Measurements from ENCODE around the gene TXK.

The TXK gene

DNA sequence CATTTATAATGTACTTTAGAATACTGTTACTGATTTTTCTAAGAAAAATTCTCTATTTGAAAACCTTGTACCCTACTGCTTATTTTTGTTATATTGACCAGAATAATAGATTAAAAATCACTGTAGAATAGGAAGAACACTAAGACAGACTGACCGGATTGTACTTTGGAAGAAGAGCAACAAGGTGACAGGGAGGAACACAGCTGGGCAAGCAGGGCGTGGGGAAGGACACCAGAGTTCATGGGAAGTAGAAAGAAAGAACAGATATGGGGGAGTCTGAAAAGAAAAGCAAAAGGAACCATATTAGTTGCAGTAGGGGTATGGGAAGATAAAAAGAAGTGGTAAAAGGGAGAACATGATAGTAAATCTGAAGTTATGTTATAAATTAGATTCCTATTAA lies 38.6 kb downstream of the TXK start:
- Histone ChIP-seq H3K79me2 (ENCODE audit: insufficient read depth, low read depth) (no peaks in the 10 kb centered on the region), H3K27ac (no peak overlapping the region), H3K9ac (no peak overlapping the region), H2AFZ (ENCODE audit: low read depth) (no peak overlapping the region), H3K27me3 (ENCODE audit: insufficient read depth, low read depth) (no peaks in the 10 kb centered on the region), H3K4me2 (no peak overlapping the region), H3K4me3 (IDR thresholded peaks at IDR 0.05; ENCODE audit: insufficient read depth, low read depth, low read length) (no peak overlapping the region), H3K4me1 (ENCODE audit: low read depth, poor library complexity, severe bottlenecking) (no peaks in the 10 kb centered on the region), H3K36me3 (ENCODE audit: insufficient read depth) (no peaks in the 10 kb centered on the region), H4K20me1 (ENCODE audit: insufficient read depth) (no peaks in the 10 kb centered on the region)
- no peak for TF ChIP-seq CTCF (conservative IDR thresholded peaks at IDR 0.05; ENCODE audit: low read depth, low read length)

GRCh38 chr4:48093991-48094416 lies 40.0 kb downstream of the TXK start:
- no peaks in the 10 kb centered on the region for H3K4me1 ChIP-seq (ENCODE audit: low read depth, poor library complexity, severe bottlenecking)
- no peak overlapping the region for H3K27ac ChIP-seq
- no peak overlapping the region for H2AFZ ChIP-seq (ENCODE audit: low read depth)
- no peak overlapping the region for H3K9ac ChIP-seq
- no peaks in the 10 kb centered on the region for H3K27me3 ChIP-seq (ENCODE audit: insufficient read depth, low read depth)
- no peaks in the 10 kb centered on the region for H3K36me3 ChIP-seq (ENCODE audit: insufficient read depth)
- no peak overlapping the region for H3K4me2 ChIP-seq
- H4K20me1 ChIP-seq (ENCODE audit: insufficient read depth) = no peaks in the 10 kb centered on the region
- TF ChIP-seq CTCF (conservative IDR thresholded peaks at IDR 0.05; ENCODE audit: low read depth, low read length) = no peak
- no peaks in the 10 kb centered on the region for H3K79me2 ChIP-seq (ENCODE audit: insufficient read depth, low read depth)
- no peak overlapping the region for H3K4me3 ChIP-seq (IDR thresholded peaks at IDR 0.05; ENCODE audit: insufficient read depth, low read depth, low read length)

DNA sequence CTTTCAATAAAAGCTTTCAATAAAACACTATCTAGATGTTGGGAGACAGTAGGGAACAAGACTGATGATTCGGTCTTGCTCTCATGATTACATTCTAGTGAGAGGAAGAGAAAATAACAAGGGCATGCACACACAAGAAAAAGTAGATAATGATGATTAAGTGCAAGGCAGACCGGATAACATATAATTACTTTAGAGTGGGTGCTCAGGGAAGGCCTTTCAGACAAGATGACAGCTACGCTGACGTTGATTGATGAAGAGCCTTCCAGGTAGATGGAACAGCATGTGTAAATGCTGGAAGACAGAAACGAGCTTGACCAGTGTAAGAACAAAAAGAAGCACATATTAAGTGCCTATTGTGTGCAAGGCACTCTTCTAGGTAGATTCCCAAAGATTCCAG lies 43.4 kb downstream of the TXK start:
- Histone ChIP-seq H3K4me3 (IDR thresholded peaks at IDR 0.05; ENCODE audit: insufficient read depth, low read depth, low read length) (no peak overlapping the region), H3K4me2 (no peak overlapping the region), H3K9ac (no peak overlapping the region), H3K36me3 (ENCODE audit: insufficient read depth) (no peaks in the 10 kb centered on the region), H3K79me2 (ENCODE audit: insufficient read depth, low read depth) (no peaks in the 10 kb centered on the region), H2AFZ (ENCODE audit: low read depth) (no peak overlapping the region), H3K4me1 (ENCODE audit: low read depth, poor library complexity, severe bottlenecking) (no peaks in the 10 kb centered on the region), H4K20me1 (ENCODE audit: insufficient read depth) (no peaks in the 10 kb centered on the region), H3K27ac (no peak overlapping the region), H3K27me3 (ENCODE audit: insufficient read depth, low read depth) (no peaks in the 10 kb centered on the region)
- no peak for TF ChIP-seq CTCF (conservative IDR thresholded peaks at IDR 0.05; ENCODE audit: low read depth, low read length)

DNA sequence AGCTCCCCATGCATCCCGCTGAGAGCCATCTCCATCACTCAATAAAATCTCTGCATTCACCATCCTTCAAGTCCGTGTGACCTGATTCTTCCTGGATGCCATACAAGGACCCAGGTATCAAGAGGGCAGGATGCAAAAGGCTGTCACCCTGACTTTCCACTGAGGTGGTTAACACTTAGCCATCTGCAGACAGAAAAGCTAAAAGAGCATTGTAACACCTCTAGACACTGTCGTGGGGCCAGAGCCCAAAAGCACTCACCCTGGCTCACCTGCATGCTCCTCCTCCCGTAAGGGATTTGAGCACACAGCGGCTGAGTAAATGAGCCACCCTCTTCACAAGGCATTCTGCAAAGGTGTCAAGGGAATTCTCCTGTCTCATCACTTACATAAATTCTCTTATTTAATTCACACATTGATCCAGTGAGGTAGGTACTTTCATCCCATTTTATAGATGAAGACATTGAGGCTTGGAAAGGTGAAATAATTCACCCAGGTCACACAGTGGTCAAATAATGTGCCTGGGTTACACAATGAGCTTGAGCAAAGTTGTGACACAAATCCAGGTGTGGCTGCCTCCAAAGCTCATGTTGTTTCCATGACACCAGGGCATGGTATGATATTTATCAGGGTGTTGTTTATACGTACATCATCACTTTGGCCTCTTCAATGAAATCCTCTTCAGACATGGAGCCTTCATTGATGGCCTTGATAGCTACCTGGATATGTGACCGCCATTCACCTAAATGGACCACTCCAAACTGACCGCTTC lies 48.0 kb downstream of the TXK start:
- no peak overlapping the region for H3K27ac ChIP-seq

More for the DNA sequence above, 48.0 kb downstream of the TXK start:
- H3K36me3 ChIP-seq (ENCODE audit: insufficient read depth) = no peaks in the 10 kb centered on the region
- no peak for TF ChIP-seq CTCF (conservative IDR thresholded peaks at IDR 0.05; ENCODE audit: low read depth, low read length)
- H2AFZ ChIP-seq (ENCODE audit: low read depth) = no peak overlapping the region
- H4K20me1 ChIP-seq (ENCODE audit: insufficient read depth) = no peaks in the 10 kb centered on the region
- H3K4me3 ChIP-seq (IDR thresholded peaks at IDR 0.05; ENCODE audit: insufficient read depth, low read depth, low read length) = no peak overlapping the region
- H3K9ac ChIP-seq = no peak overlapping the region
- no peak overlapping the region for H3K4me2 ChIP-seq
- H3K4me1 ChIP-seq (ENCODE audit: low read depth, poor library complexity, severe bottlenecking) = no peaks in the 10 kb centered on the region
- H3K27me3 ChIP-seq (ENCODE audit: insufficient read depth, low read depth) = no peaks in the 10 kb centered on the region
- H3K79me2 ChIP-seq (ENCODE audit: insufficient read depth, low read depth) = no peaks in the 10 kb centered on the region

All from KMS-11 (cell line).